ENCODE data around the gene ARL5C. TPM values are rescaled to one million over a fixed set of nuclear protein-coding genes. Genes with fewer than 3 reads are reported as not detected.

ARL5C gene
- total RNA-seq, 4 donors from 2014 or later = not detected

Other genes with a start within 250 kb of the ARL5C start
- not detected for gene FBXO47, start 198.8 kb downstream of the ARL5C start, total RNA-seq
- 1 to 10 TPM; 1.2 to 7.2 (median 4.6) TPM for gene PLXDC1, start 14.5 kb downstream of the ARL5C start, total RNA-seq
- gene CACNB1, start 31.5 kb upstream of the ARL5C start, total RNA-seq = 1 to 10 TPM in 2 of 4 donors, under 1 TPM in 2; 0.53 to 3.6 (median 0.99) TPM
- gene RPL19, start 34.1 kb upstream of the ARL5C start, total RNA-seq = 1,000 to 10,000 TPM; 1,949 to 3,028 (median 2,392) TPM
- under 1 TPM in 2 of 4 donors, not detected in 2; 0.18 to 0.19 TPM for gene STAC2, start 59.8 kb upstream of the ARL5C start, total RNA-seq
- gene FBXL20, start 235.5 kb upstream of the ARL5C start, total RNA-seq = 10 to 100 TPM in 1 of 4 donors, 1 to 10 TPM in 3; 5.0 to 10.3 (median 6.8) TPM

Measured in esophagus squamous epithelium (tissue), 4 donors.